ENCODE results near the gene DPH3. TPM values are rescaled to one million over a fixed set of nuclear protein-coding genes. Genes with fewer than 3 reads are reported as not detected.

The DPH3 gene
- total and polyA plus RNA-seq, 2 donors = 20.0 to 20.9 TPM

DNA sequence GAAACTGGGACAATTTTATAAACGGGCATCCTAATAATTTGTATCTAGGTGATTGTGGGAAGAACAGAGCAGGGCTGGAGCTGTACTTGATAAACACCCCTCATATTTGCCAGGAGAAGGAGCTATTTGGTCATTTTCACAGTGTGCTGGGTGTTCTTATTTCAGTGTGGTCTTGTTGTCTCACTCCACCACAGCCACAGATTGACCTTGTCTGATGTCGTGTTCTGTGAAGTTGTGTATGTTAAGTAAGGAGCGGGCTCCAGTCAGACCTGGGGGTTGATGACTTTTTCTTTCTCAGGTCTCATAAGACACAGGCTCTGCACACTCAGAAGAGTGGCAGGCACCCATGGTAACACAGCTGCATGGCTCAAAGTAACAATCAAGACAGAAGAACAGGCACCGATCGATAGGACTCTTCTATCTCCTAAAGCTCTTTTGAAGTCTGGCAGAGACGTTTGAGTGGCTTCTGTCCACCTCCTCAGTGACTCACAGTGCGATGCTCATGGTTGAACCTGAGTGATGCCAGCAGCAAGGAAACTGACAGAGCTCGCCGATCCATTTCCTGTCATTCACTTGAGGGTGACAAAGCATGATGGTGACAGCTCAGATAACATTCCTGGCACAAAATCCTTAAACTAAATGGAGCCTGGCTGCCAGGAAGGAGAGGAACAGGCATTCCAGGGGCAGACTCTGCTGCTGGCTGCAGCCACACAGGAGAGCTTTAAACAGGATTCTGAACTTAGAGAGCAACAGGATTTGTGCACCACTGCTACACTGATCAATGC is 20.8 kb downstream of the DPH3 start:
- no peak overlapping the region for H3K4me3 ChIP-seq (ENCODE audit: low read depth, low read length)
- WGBS = 51% methylated on average over 9 of the region's 9 CpGs
- H3K27ac ChIP-seq (ENCODE audit: low read depth) = no peak overlapping the region
- no peak for DNase-seq (ENCODE audit: extremely low spot score)
- no peaks in the 10 kb centered on the region for H3K36me3 ChIP-seq (ENCODE audit: insufficient read depth)
- no peaks in the 10 kb centered on the region for H3K4me1 ChIP-seq (ENCODE audit: insufficient read depth)

DNA sequence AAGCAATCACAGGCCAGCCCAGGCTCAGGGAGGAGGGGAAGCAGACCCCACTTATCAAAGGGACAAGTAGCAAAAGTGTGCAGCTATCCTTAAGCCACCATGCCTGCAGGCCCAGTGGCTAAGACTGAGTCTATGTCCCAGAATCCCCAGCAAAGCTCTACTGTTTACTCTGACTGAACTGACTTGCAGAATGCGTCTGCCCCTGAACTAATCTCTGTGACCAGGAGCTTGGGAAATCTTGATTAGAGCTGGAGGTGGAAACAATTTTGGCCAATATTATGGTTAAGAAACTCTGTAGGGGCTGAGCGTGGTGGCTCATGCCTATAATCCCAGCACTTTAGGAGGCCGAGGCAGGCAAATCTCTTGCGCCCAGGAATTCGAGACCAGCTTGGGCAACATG is 22.6 kb downstream of the DPH3 start:
- Histone ChIP-seq H3K4me3 (ENCODE audit: low read depth, low read length) (no peak overlapping the region), H3K36me3 (ENCODE audit: insufficient read depth) (no peaks in the 10 kb centered on the region), H3K4me1 (ENCODE audit: insufficient read depth) (no peaks in the 10 kb centered on the region), H3K27ac (ENCODE audit: low read depth) (no peak overlapping the region)
- 95% methylated on average over 5 of the region's 5 CpGs for WGBS
- DNase-seq (ENCODE audit: extremely low spot score) = no peak

DNA sequence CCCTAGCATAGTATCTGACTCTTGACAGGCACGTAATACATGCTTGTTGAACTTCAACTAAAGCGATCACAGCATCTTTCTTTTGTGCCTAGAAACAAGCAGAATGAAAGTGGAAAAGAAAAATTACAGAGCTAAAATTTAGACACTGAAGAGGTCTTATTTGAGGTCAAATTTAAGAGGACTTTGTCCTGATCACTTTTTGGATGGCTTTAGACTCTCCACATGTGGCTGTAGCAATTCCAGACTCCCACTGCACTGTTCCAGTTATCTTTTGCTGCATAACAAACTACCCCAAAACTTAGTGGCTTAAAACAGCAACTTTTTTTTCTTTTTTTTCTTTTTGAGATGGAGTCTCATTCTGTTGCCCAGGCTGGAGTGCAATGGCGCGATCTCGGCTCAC is 23.5 kb downstream of the DPH3 start:
- Histone ChIP-seq H3K4me3 (ENCODE audit: low read depth, low read length) (no peak overlapping the region), H3K4me1 (ENCODE audit: insufficient read depth) (no peaks in the 10 kb centered on the region), H3K36me3 (ENCODE audit: insufficient read depth) (no peaks in the 10 kb centered on the region), H3K27ac (ENCODE audit: low read depth) (no peak overlapping the region)
- DNase-seq (ENCODE audit: extremely low spot score) = no peak
- 98% methylated on average over 5 of the region's 5 CpGs for WGBS

DNA sequence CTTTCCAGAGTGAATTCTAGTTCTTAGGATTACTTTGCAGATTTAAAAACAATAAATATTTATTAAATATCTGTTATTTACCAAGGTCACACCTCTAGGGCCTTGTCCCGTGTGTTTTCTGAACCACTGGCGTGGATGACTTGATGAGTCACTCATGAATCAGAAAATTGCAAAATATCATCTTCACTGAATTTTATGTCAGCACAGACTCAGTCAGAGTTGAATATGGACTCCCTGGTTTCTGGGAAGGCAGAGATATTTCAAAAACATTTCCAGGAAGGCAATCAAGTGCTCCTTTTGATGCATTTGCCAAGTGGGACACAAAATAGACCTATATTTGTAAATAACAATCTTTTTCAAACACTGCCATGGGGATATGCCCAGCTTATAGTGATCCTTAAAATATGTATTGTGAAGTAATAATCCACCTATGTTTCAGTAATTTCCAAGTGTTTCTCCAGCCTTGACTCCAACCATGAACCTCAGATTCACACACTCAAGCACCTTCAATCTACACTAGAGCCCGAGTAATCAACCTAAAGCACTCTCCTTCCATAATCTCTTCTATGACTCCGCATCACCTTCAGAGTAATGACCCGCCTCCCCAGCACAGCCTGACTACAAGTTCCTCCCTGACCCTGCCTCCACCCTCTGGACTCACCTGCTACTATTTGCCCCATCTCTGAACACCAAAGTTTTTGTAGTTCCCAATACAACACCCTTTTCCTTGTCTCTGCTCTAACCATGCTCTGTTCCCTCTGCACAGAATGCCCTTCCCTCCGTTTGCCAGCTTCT is 24.3 kb downstream of the DPH3 start:
- no peaks in the 10 kb centered on the region for H3K4me1 ChIP-seq (ENCODE audit: insufficient read depth)
- no peak for DNase-seq (ENCODE audit: extremely low spot score)
- no peak overlapping the region for H3K27ac ChIP-seq (ENCODE audit: low read depth)
- no peak overlapping the region for H3K4me3 ChIP-seq (ENCODE audit: low read depth, low read length)
- no peaks in the 10 kb centered on the region for H3K36me3 ChIP-seq (ENCODE audit: insufficient read depth)
- WGBS = 70% methylated on average over 6 of the region's 6 CpGs

DNA sequence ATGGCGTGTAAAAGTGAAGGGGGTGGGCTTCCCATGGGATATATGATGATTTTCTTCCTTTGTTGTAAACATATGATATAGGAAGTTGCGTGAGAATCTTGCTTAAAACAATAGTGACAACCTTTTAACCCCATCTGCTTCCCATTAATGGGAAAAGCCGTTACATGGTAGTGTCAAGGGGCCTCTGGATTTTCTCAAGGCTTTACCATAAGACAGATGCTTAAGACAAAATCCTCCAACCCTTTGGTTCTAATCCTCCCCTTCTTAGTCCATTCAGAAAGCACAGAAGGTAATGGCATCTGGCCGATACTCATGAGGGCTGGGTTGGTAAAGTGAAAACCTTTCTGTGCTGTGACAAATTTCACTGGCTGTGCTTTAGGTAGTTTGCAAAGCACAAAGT is 25.0 kb downstream of the DPH3 start:
- Histone ChIP-seq H3K36me3 (ENCODE audit: insufficient read depth) (no peaks in the 10 kb centered on the region), H3K4me1 (ENCODE audit: insufficient read depth) (no peaks in the 10 kb centered on the region), H3K4me3 (ENCODE audit: low read depth, low read length) (no peak overlapping the region), H3K27ac (ENCODE audit: low read depth) (no peak overlapping the region)
- WGBS = 40% methylated on average over 4 of the region's 4 CpGs
- DNase-seq (ENCODE audit: extremely low spot score) = no peak

DNA sequence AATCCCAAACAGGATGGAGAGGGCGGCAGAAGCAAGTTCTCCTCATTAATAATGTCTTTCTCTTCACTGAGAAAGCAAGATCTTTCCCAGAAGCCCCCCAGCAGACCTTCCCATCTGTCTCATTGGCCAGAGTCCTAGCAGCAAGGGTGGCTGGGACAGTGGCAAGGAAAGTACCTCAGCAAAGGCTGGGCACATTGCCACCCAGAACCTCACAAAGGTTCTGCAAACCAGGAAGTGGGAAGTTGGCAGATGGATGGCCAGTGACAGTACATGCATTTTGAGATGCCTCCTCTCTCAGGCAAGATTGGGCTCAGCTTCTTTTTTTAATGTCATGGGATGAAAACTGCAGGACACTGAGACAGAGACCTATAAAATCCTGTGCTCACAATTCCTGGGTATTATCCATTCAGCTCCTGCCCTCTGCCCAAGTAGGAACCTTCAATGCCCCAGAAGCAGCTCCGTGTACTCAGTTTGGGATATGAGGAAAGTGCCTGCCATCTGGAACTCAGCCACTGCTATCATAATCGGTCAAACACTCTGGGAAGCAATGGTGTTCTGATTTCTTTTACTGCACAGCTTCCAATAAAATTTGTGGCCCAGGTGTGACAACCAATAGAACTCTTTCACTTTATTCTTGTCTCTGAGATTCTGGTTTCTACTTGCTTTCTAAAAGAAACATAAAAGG is 25.5 kb downstream of the DPH3 start:
- no peaks in the 10 kb centered on the region for H3K36me3 ChIP-seq (ENCODE audit: insufficient read depth)
- no peak overlapping the region for H3K27ac ChIP-seq (ENCODE audit: low read depth)
- H3K4me1 ChIP-seq (ENCODE audit: insufficient read depth) = no peaks in the 10 kb centered on the region
- DNase-seq (ENCODE audit: extremely low spot score) = no peak
- no peak overlapping the region for H3K4me3 ChIP-seq (ENCODE audit: low read depth, low read length)
- WGBS = 50% methylated on average over 3 of the region's 3 CpGs

DNA sequence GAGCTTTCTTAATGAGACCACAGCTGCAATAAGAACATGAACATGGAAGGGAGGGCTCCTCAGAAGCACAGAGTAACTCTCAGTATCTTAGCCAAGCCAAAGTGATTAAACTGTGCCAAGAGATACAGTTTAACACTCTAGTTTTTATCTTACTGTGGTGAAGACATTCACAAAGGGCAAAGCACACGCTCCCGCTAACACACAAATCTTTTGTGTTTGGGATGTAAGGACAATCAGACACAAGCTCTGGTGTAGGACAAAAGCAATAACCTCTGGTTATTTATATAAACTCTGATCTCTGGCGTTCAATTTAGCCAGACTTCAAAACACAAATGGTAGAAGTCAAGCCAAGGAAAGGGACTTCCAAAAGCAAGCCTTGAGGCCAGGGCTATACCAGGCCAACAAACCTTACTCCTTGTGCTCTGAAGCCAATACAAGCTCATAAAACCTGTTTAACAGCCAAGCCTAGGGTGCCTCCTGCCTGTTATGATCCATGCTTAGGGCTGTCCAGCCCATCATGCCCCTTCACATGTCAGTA is 27.8 kb downstream of the DPH3 start:
- WGBS = 49% methylated on average over 3 of the region's 3 CpGs
- Histone ChIP-seq H3K27ac (ENCODE audit: low read depth) (no peak overlapping the region), H3K36me3 (ENCODE audit: insufficient read depth) (no peaks in the 10 kb centered on the region), H3K4me1 (ENCODE audit: insufficient read depth) (no peaks in the 10 kb centered on the region), H3K4me3 (ENCODE audit: low read depth, low read length) (no peak overlapping the region)
- DNase-seq (ENCODE audit: extremely low spot score) = no peak

DNA sequence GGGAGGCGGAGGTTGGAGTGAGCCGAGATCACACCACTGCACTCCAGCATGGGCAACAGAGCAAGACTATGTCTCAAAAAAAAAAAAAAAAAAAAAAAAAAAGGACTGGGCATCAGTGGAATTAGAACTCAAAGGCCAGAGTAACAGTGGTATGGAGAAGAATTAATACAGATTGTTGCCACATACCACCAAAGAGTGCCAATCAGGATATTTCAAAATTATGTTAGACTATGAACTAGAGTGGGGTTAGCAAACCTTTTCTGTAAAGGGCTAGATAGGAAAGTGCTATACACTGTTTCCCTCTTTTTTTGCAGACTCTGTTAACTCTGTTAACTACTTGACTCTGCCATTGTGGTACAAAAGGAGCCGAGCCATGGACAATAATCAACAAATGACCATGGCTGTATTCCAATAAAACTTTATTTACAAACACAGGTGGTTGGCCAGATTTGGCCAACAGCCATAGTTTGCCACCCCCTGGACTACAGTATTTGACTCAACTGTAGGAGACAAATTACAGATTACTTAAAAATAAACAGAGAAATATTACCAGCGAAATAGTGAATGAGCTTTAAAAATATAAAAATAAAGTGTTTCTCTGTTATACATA is 28.6 kb downstream of the DPH3 start:
- Histone ChIP-seq H3K4me3 (ENCODE audit: low read depth, low read length) (no peak overlapping the region), H3K4me1 (ENCODE audit: insufficient read depth) (no peaks in the 10 kb centered on the region), H3K27ac (ENCODE audit: low read depth) (no peak overlapping the region), H3K36me3 (ENCODE audit: insufficient read depth) (no peaks in the 10 kb centered on the region)
- WGBS = 89% methylated on average over 4 of the region's 4 CpGs
- DNase-seq (ENCODE audit: extremely low spot score) = no peak

DNA sequence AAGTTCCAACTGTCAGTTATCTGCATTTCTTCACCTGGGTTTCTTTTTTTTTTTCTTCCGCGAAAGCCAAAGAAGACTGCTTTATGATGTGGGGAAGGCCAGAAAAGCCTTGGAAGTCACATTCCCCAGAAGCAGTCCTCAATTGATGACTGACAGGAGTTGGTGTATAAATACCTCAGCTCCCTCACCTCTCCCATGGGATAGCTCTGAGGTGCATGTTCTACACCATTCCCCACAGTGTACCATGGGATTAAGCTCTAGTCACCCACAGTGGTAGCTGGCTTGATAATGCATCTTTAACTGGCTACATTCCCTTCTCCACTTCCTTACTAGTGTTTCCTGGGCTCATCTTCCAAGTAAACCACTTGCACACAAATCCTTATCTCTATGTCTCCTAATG is 30.5 kb downstream of the DPH3 start:
- 94% methylated on average over 2 of the region's 2 CpGs for WGBS
- Histone ChIP-seq H3K27ac (ENCODE audit: low read depth) (no peak overlapping the region), H3K36me3 (ENCODE audit: insufficient read depth) (no peaks in the 10 kb centered on the region), H3K4me3 (ENCODE audit: low read depth, low read length) (no peak overlapping the region), H3K4me1 (ENCODE audit: insufficient read depth) (no peaks in the 10 kb centered on the region)
- DNase-seq (ENCODE audit: extremely low spot score) = no peak

DNA sequence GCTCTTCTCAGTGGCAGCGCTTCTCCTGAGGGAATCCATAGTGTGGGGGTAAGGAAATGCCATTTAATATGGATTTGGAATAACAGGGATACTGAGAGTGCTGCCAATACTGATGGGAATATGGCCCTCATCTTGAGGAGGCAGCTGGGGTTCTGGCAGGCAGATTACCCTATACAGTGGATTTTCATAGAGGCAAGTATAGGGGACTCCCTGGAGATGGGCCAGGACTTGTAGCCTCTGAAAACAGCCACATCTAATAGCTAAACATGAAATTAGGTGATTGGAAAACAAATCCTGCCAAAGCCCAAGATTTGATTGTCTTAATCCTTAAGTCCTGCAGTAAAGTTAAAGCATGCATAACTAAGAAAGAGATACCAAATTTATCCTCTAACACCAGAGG is 30.9 kb downstream of the DPH3 start:
- no peak for DNase-seq (ENCODE audit: extremely low spot score)
- Histone ChIP-seq H3K27ac (ENCODE audit: low read depth) (no peak overlapping the region), H3K4me3 (ENCODE audit: low read depth, low read length) (no peak overlapping the region), H3K4me1 (ENCODE audit: insufficient read depth) (no peaks in the 10 kb centered on the region), H3K36me3 (ENCODE audit: insufficient read depth) (no peaks in the 10 kb centered on the region)
- WGBS = 92% methylated on average over 1 of the region's 1 CpG

DNA sequence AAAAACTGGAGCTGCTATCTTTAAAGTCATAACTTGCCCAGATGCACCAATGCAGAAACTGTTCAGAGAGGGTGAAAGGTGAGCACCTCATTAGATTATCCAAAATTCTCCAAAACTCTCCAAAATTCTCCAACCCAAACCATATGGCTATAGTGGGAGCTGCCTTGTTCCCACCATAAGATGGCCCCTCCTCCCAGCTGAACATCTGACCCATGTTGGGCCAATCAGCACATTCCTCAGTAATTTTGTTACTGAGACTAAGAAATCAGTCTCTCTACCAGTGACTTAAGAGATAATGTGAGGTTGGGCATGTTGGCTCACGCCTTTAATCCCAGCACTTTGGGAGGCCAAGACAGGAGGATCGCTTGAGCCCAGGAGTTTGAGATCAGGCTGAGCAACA is 32.8 kb downstream of the DPH3 start:
- no peak for DNase-seq (ENCODE audit: extremely low spot score)
- Histone ChIP-seq H3K4me1 (ENCODE audit: insufficient read depth) (no peaks in the 10 kb centered on the region), H3K27ac (ENCODE audit: low read depth) (no peak overlapping the region), H3K4me3 (ENCODE audit: low read depth, low read length) (no peak overlapping the region), H3K36me3 (ENCODE audit: insufficient read depth) (no peaks in the 10 kb centered on the region)
- WGBS = 94% methylated on average over 2 of the region's 2 CpGs

DNA sequence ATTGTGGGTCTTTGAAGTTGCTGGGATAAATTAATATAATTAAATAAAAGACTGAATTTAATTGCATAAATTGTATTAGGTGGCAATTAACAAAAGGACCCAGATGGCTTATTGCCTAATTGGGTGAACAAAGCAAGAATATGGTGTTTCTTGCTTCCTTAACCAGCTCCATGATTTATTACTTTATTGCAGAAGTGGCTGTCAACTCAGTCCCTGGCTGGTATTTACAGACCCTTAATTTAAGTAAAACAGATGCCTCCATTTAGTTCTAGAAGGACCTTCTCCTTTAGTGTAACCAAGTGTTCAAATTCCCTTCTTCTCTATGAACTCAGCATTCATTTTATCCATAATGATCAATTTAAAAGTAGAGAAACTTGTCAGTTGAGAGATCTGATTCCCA is 35.1 kb downstream of the DPH3 start:
- no peak for DNase-seq (ENCODE audit: extremely low spot score)
- H3K4me3 ChIP-seq (ENCODE audit: low read depth, low read length) = no peak overlapping the region
- H3K36me3 ChIP-seq (ENCODE audit: insufficient read depth) = no peaks in the 10 kb centered on the region
- H3K4me1 ChIP-seq (ENCODE audit: insufficient read depth) = no peaks in the 10 kb centered on the region
- no peak overlapping the region for H3K27ac ChIP-seq (ENCODE audit: low read depth)

DNA sequence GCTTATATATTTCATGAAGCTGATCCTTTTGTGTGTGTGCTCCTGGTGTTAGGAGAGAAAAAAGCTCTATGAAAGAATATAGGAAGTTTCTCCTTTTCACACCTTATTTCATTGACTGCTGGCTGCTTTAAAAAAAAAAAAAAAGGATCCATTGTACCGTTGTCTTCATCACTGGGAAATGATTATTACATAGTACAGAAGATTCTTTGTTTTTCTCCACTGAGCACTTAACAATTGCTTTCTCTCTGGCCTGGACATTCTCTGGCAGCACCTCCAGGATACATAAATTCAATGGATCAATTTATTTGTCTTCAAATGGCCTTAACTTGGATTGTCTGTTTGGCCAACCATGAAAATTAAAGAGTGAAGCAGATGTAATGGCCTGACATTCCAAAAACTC is 37.2 kb downstream of the DPH3 start:
- no peak overlapping the region for H3K4me3 ChIP-seq (ENCODE audit: low read depth, low read length)
- DNase-seq (ENCODE audit: extremely low spot score) = no peak
- H3K4me1 ChIP-seq (ENCODE audit: insufficient read depth) = no peaks in the 10 kb centered on the region
- H3K36me3 ChIP-seq (ENCODE audit: insufficient read depth) = no peaks in the 10 kb centered on the region
- 34% methylated on average over 1 of the region's 1 CpG for WGBS
- H3K27ac ChIP-seq (ENCODE audit: low read depth) = no peak overlapping the region
